ENCODE data around the gene ASPM.

- TF ChIP-seq ZFP3 (CRISPR knock-in tag; IDR thresholded peaks at IDR 0.05): no peak
- no peak for TF ChIP-seq ZNF565 (CRISPR knock-in tag; conservative IDR thresholded peaks at IDR 0.05; ENCODE audit: low read depth)
- TF ChIP-seq POU6F1 (CRISPR knock-in tag; IDR thresholded peaks at IDR 0.05; ENCODE audit: borderline replicate concordance, low read depth): no peak
- no peak for TF ChIP-seq ZNF8 (CRISPR knock-in tag; IDR thresholded peaks at IDR 0.05)
- TF ChIP-seq ARNTL (CRISPR knock-in tag; IDR thresholded peaks at IDR 0.05; ENCODE audit: borderline replicate concordance, low read depth): no peak
- no peak for TF ChIP-seq ZNF70 (CRISPR knock-in tag; IDR thresholded peaks at IDR 0.05)
- no peak for TF ChIP-seq CREB5 (CRISPR knock-in tag; IDR thresholded peaks at IDR 0.05; ENCODE audit: low read depth)
- no peak for TF ChIP-seq TCF4 (CRISPR knock-in tag; IDR thresholded peaks at IDR 0.05; ENCODE audit: borderline replicate concordance)
- TF ChIP-seq TSHZ2 (CRISPR knock-in tag; IDR thresholded peaks at IDR 0.05): no peak
- no peak for TF ChIP-seq PATZ1 (CRISPR knock-in tag; IDR thresholded peaks at IDR 0.05; ENCODE audit: borderline replicate concordance)
- no peak for TF ChIP-seq CSRNP3 (CRISPR knock-in tag; IDR thresholded peaks at IDR 0.05)
Observed at GRCh38 chr1:197152662-197153061, 6.2 kb upstream of the ASPM start.

Data from SK-N-SH treated with all-trans-retinoic acid at 6 μM for 48 hours (cell line).